H1 (cell line): ENCODE measurements around the gene SLC47A2. TPM values are rescaled to one million over a fixed set of nuclear protein-coding genes. Genes with fewer than 3 reads are reported as not detected.

ENCODE experiments used
- CTCF ChIA-PET: fragments of 300-600 bp; sonication (Branson Sonifier 250); formaldehyde crosslinking; loops from one replicate; lab custom pipeline; 2021; ENCODE audit not compliant: partially characterized antibody; lab: Charles Lee
- POLR2A ChIA-PET: fragments of 300-600 bp; sonication (Branson Sonifier 250); formaldehyde crosslinking; loops from one replicate; lab custom pipeline; 2021; ENCODE audit warnings: inconsistent platforms; ENCODE audit not compliant: partially characterized antibody; lab: Charles Lee
- DNase-seq, 2 experiments: peaks; one replicate each; pipeline versions ENCODE4 v3.0.0 to v3.0.0-alpha.2; 2010 to 2022; ENCODE audit warnings: low spot score in 2 of 2, low read depth in 1 of 2, mixed read lengths in 1 of 2
- FAIRE-seq: peaks from 2 replicates; lab custom pipeline; 2011; peaks lifted over from hg19 to GRCh38; lab: Jason Lieb, UNC
- H2AFZ ChIP-seq: 2 replicates; pipeline ENCODE4 v1.8.1; 2012; ENCODE audit warnings: low read length, inconsistent platforms
- H2AK5ac ChIP-seq: 2 replicates; pipeline ENCODE4 v1.6.1; 2013; ENCODE audit warnings: low read depth, low read length
- H2BK120ac ChIP-seq: replicated peaks from 2 replicates; pipeline ENCODE3; 2013; ENCODE audit warnings: low read depth, low read length, inconsistent platforms
- H2BK12ac ChIP-seq: 2 replicates; pipeline ENCODE4 v1.6.1; 2013; ENCODE audit warnings: low read depth, low read length
- H2BK15ac ChIP-seq: 2 replicates; pipeline ENCODE4 v1.6.1; 2013; ENCODE audit warnings: low read length
- H2BK20ac ChIP-seq: 2 replicates; pipeline ENCODE4 v1.6.1; 2013; ENCODE audit warnings: low read length
- H2BK5ac ChIP-seq: 2 replicates; pipeline ENCODE4 v1.6.1; 2013; ENCODE audit warnings: low read depth, low read length
- H3K14ac ChIP-seq: 2 replicates; pipeline ENCODE4 v1.6.1; 2013; ENCODE audit warnings: inconsistent platforms; ENCODE audit not compliant: insufficient read length
- H3K18ac ChIP-seq: 2 replicates; pipeline ENCODE4 v1.6.1; 2013; ENCODE audit warnings: low read length; ENCODE audit errors: extremely low read depth
- H3K23ac ChIP-seq: 2 replicates; pipeline ENCODE4 v1.6.1; 2013; ENCODE audit warnings: inconsistent platforms; ENCODE audit not compliant: insufficient read length
- H3K23me2 ChIP-seq: 2 replicates; pipeline ENCODE4 v1.6.1; 2013; ENCODE audit warnings: low read depth, low read length
- H3K27ac ChIP-seq: 2 replicates; pipeline ENCODE4 v1.6.1; 2011; ENCODE audit warnings: low read depth, low read length, inconsistent platforms
- H3K27me3 ChIP-seq, 4 experiments: replicated peaks in 1 of 4; 1 replicate in 1 of 4; 2 replicates in 3 of 4; pipeline versions ENCODE4 v1.6.1 to v1.8.1; 2011 to 2013; ENCODE audit warnings: low read length in 3 of 4, mild to moderate bottlenecking in 3 of 4, inconsistent platforms in 2 of 4, mixed read lengths in 2 of 4, moderate library complexity in 1 of 4; ENCODE audit not compliant: control insufficient read depth in 3 of 4, insufficient read depth in 3 of 4; ENCODE audit errors: extremely low read depth in 1 of 4
- H3K36me3 ChIP-seq, 4 experiments: 2 replicates each; pipeline versions ENCODE4 v1.6.1 to v1.8.1; 2011 to 2013; ENCODE audit warnings: mild to moderate bottlenecking in 4 of 4, low read length in 3 of 4, moderate library complexity in 2 of 4, control low read depth in 1 of 4, inconsistent platforms in 1 of 4; ENCODE audit not compliant: insufficient read depth in 4 of 4, control insufficient read depth in 2 of 4
- H3K4ac ChIP-seq: replicated peaks from 2 replicates; pipeline ENCODE3; 2013; ENCODE audit warnings: low read length, low read depth, mixed read lengths, inconsistent platforms; ENCODE audit not compliant: insufficient read length
- H3K4me1 ChIP-seq, 4 experiments: replicated peaks in 1 of 4; 1 replicate in 1 of 4; 2 replicates in 3 of 4; pipeline versions ENCODE4 v1.6.1 to v1.8.1; 2011 to 2013; ENCODE audit warnings: low read length in 3 of 4, inconsistent platforms in 2 of 4, mixed read lengths in 1 of 4; ENCODE audit not compliant: insufficient read depth in 4 of 4, control insufficient read depth in 3 of 4
- H3K4me2 ChIP-seq, 2 experiments: 2 replicates each; pipeline versions ENCODE4 v1.6.1 to v1.8.1; 2011 to 2013; ENCODE audit warnings: low read depth in 2 of 2, low read length in 2 of 2, control low read depth in 1 of 2, inconsistent platforms in 1 of 2, mild to moderate bottlenecking in 1 of 2; ENCODE audit not compliant: insufficient read depth in 1 of 2
- H3K4me3 ChIP-seq, 4 experiments: fragments of 200-600, 300-600 bp in 1 of 4; sonication (generic), shearing (Covaris generic), sonication (Bioruptor Twin) in 1 of 4; 2 replicates each; pipeline versions ENCODE4 v1.5.1 to v1.8.1; 2011 to 2016; ENCODE audit warnings: low read length in 4 of 4, low read depth in 3 of 4, control low read depth in 2 of 4, inconsistent platforms in 2 of 4, mild to moderate bottlenecking in 2 of 4, mixed read lengths in 1 of 4, moderate library complexity in 1 of 4; ENCODE audit not compliant: insufficient read depth in 2 of 4; ENCODE audit errors: extremely low read depth in 1 of 4
- H3K56ac ChIP-seq: replicated peaks from 2 replicates; pipeline ENCODE3; 2013; ENCODE audit warnings: low read depth, mild to moderate bottlenecking, mixed read lengths, low read length, inconsistent platforms; ENCODE audit not compliant: insufficient read length
- H3K79me1 ChIP-seq: 2 replicates; pipeline ENCODE4 v1.6.1; 2013; ENCODE audit warnings: low read depth, low read length, control low read depth
- H3K79me2 ChIP-seq, 2 experiments: 2 replicates each; pipeline versions ENCODE4 v1.6.1 to v1.8.1; 2012 to 2013; ENCODE audit warnings: low read length in 2 of 2, mild to moderate bottlenecking in 2 of 2, inconsistent platforms in 1 of 2; ENCODE audit not compliant: insufficient read depth in 2 of 2, control insufficient read depth in 1 of 2
- H3K9ac ChIP-seq, 4 experiments: replicated peaks in 1 of 4; 1 replicate in 1 of 4; 2 replicates in 3 of 4; pipeline versions ENCODE4 v1.6.1 to v1.8.1; 2011 to 2013; ENCODE audit warnings: low read depth in 3 of 4, low read length in 3 of 4, control low read depth in 2 of 4, mild to moderate bottlenecking in 2 of 4, moderate library complexity in 2 of 4, inconsistent platforms in 1 of 4; ENCODE audit errors: extremely low read depth in 1 of 4
- H3K9me3 ChIP-seq, 2 experiments: 2 replicates each; pipeline versions ENCODE4 v1.6.1 to v1.8.1; 2012 to 2013; ENCODE audit warnings: mild to moderate bottlenecking in 2 of 2, moderate library complexity in 2 of 2, control low read depth in 1 of 2, inconsistent platforms in 1 of 2, low read depth in 1 of 2, low read length in 1 of 2, mixed read lengths in 1 of 2; ENCODE audit not compliant: insufficient read depth in 2 of 2
- H4K20me1 ChIP-seq, 2 experiments: replicated peaks in 1 of 2; 2 replicates each; pipeline versions ENCODE3 to v1.8.1; 2011 to 2013; ENCODE audit warnings: inconsistent platforms in 2 of 2, low read length in 2 of 2, mild to moderate bottlenecking in 1 of 2; ENCODE audit not compliant: insufficient read depth in 2 of 2, control insufficient read depth in 1 of 2
- H4K5ac ChIP-seq: 2 replicates; pipeline ENCODE4 v1.6.1; 2013; ENCODE audit warnings: low read length, low read depth, mixed read lengths, inconsistent platforms; ENCODE audit not compliant: insufficient read length
- H4K8ac ChIP-seq: 2 replicates; pipeline ENCODE4 v1.8.0; 2013; ENCODE audit warnings: mild to moderate bottlenecking, moderate library complexity, low read length, inconsistent platforms; ENCODE audit not compliant: insufficient read depth; ENCODE audit errors: extremely low read depth
- H4K91ac ChIP-seq: replicated peaks from 2 replicates; pipeline ENCODE3; 2013; ENCODE audit warnings: low read length, mixed read lengths, inconsistent platforms; ENCODE audit not compliant: insufficient read length
- BCL11A ChIP-seq, 2 experiments: IDR thresholded peaks; one replicate each; pipeline ENCODE4 v1.6.1; 2011; ENCODE audit warnings: low read depth in 2 of 2, low read length in 2 of 2, mild to moderate bottlenecking in 2 of 2
- BRCA1 ChIP-seq: IDR thresholded peaks from 2 replicates; pipeline ENCODE4 v1.6.1; 2012; ENCODE audit warnings: low read depth, low read length, improper control_type of control experiment
- GABPA ChIP-seq: IDR thresholded peaks from 2 replicates; pipeline ENCODE4 v1.6.1; 2011; ENCODE audit warnings: mild to moderate bottlenecking, low read length, moderate library complexity, borderline replicate concordance; ENCODE audit not compliant: insufficient read depth
- JUN ChIP-seq: IDR thresholded peaks from 2 replicates; pipeline ENCODE4 v1.6.1; 2011; ENCODE audit warnings: low read depth, mild to moderate bottlenecking, improper control_type of control experiment, low read length
- KDM1A ChIP-seq: fragments of 200-600, 300-600 bp; sonication (generic); IDR thresholded peaks from 2 replicates; pipeline ENCODE4 v1.7.1; 2016; ENCODE audit warnings: mild to moderate bottlenecking, low read length, borderline replicate concordance
- PHF8 ChIP-seq: fragments of 200-600 bp; sonication (generic); conservative IDR thresholded peaks from 2 replicates; pipeline ENCODE4 v1.7.1; 2012; ENCODE audit warnings: low read depth, mild to moderate bottlenecking, inconsistent platforms, low read length, moderate library complexity
- SP1 ChIP-seq: IDR thresholded peaks from 2 replicates; pipeline ENCODE4 v1.6.1; 2011; ENCODE audit warnings: low read depth, low read length
- ZNF274 ChIP-seq: IDR thresholded peaks from 2 replicates; pipeline ENCODE4 v1.7.0; 2012; ENCODE audit warnings: low read length, borderline replicate concordance; ENCODE audit errors: extremely low read depth
- WGBS, 2 experiments: shearing (Covaris generic) in 1 of 2; methylation state at CpG; one replicate each; pipeline versions ENCODE4 v1.1.6 to v1.1.7; 2013 to 2015; ENCODE audit warnings: low lambda C conversion rate in 2 of 2, mixed read lengths in 2 of 2, inconsistent platforms in 1 of 2, low coverage in 1 of 2, missing lambda C conversion rate in 1 of 2; ENCODE audit not compliant: insufficient replicate concordance in 2 of 2, insufficient coverage in 1 of 2, insufficient read length in 1 of 2; ENCODE audit errors: extremely low coverage in 1 of 2, missing lambda C conversion rate in 1 of 2; 5-methylcytosine and 5-hydroxymethylcytosine counted together
- polyA plus RNA-seq, 7 experiments: library from polyadenylated mRNA; depleted of rRNA in 3 of 7; stranded (reverse) in 5 of 7; unstranded in 2 of 7; fragments of >200 nt in 5 of 7; fragments of 200-250 nt in 2 of 7; gene quantifications; 1 replicate in 5 of 7; 2 replicates in 1 of 7; 4 replicates in 1 of 7; pipeline versions ENCODE4 v1.2.1 to v1.2.3, GENCODE V29; 2011 to 2013; ENCODE audit warnings: missing spikeins in 2 of 7, mixed read lengths in 2 of 7
- total RNA-seq: library from RNA; stranded (reverse); fragmentation: NEBNext Ultra II Directional; extraction: Animal tissue kit (Norgen Biotek cat#: 25700); gene quantifications from 2 replicates; pipeline ENCODE4 v1.2.1, GENCODE V29; 2021
- TF ChIP-seq, protein P1 (sequence below): IDR thresholded peaks from 2 replicates; pipeline ENCODE4 v1.6.1; 2011; ENCODE audit warnings: low read depth, mild to moderate bottlenecking, low read length; ENCODE audit not compliant: insufficient read depth

The SLC47A2 gene
- total and polyA plus RNA-seq, 2 of the 8 experiments (the other 6 are each of a cell fraction or from before 2014, with no cell fraction given) = not detected

DNA sequence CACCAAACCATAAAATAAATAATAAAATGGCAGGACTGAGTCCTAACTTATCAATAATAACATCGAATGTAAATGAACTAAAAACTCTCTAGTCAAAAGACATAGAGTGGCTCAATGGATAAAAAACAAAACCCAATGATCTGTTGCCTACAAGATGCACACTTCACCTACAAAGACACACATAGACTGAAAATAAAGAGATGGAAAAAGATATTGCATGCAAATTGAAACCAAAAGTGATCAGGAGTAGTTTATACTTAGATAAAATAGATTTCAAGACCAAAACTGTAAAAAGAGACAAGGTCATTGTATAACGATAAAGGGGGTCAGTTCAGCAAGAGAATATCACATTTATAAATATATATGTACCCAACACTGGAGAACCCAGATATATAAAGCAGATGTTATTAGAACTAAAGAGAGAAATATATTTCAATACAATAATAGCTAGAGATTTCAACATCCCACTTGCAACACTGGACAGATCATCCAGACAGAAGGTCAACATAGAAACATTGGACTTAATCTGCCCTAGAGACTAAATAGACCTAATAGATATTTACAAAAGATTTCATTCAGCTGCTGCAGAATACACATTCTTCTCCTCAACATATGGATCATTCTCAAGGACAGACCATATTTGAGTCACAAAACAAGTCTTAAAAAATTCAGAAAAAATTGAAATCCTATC lies 29.8 kb downstream of the SLC47A2 start:
- Histone ChIP-seq H3K4ac (no peak overlapping the region), H3K79me1 (no peaks in the 10 kb centered on the region), H3K14ac (no peak overlapping the region), H2BK120ac (no peak overlapping the region), H3K18ac (no peak overlapping the region), H2BK12ac (no peak overlapping the region), H3K79me2 (no peaks in the 10 kb centered on the region), H2BK5ac (no peak overlapping the region), H3K27me3 (no peaks in the 10 kb centered on the region), H3K36me3 (peaks cover 0 to 2% (median under 1%) of the 10 kb centered on the region in 4 experiments; a peak in 2 of 8 replicates), H4K5ac (no peak overlapping the region), H3K4me1 (no peaks in the 10 kb centered on the region), H2BK20ac (no peak overlapping the region), H2AK5ac (no peak overlapping the region), H2AFZ (no peak overlapping the region), H3K9ac (no peak overlapping the region), H2BK15ac (no peak overlapping the region), H3K4me2 (no peak overlapping the region), H3K56ac (no peak overlapping the region), H3K23me2 (no peaks in the 10 kb centered on the region), H3K4me3 (no peak overlapping the region), H4K91ac (no peak overlapping the region), H4K20me1 (no peaks in the 10 kb centered on the region), H3K23ac (no peak overlapping the region), H3K9me3 (peaks cover 8 to 22% of the 10 kb centered on the region in 2 experiments; a peak in 3 of 4 replicates), H3K27ac (no peak overlapping the region), H4K8ac (no peak overlapping the region)
- DNase-seq = no peak
- ChIA-PET CTCF (no interaction called here), POLR2A (no interaction called here)
- WGBS, 2 experiments = 93% methylated on average over 2 of the region's 2 CpGs; no CpG with 5 or more reads in 1 of the 2 experiments
- FAIRE-seq = no peak
- TF ChIP-seq SP1 = no peak
- TF ChIP-seq GABPA = no peak
- TF ChIP-seq BCL11A (IDR thresholded peaks at IDR 0.05; ENCODE audit: low read depth in 2 of 2, low read length in 2 of 2) = no peak
- TF ChIP-seq PHF8 = no peak
- no peak for TF ChIP-seq JUN
- TF ChIP-seq ZNF274 = no peak
- no peak for TF ChIP-seq BRCA1
- TF ChIP-seq, protein P1, sequence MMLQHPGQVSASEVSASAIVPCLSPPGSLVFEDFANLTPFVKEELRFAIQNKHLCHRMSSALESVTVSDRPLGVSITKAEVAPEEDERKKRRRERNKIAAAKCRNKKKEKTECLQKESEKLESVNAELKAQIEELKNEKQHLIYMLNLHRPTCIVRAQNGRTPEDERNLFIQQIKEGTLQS = no peak
- no peak for TF ChIP-seq KDM1A
